SK-N-SH (cell line): Measurements from ENCODE around the gene CDX1. TPM values are rescaled to one million over a fixed set of nuclear protein-coding genes. Genes with fewer than 3 reads are reported as not detected.

Source experiments
- CTCF ChIA-PET: fragments of 300-600, 350-600 bp; formaldehyde crosslinking; extraction: SDS; loops from one replicate; lab custom pipeline; 2021; lab: Yijun Ruan, JAX
- POLR2A ChIA-PET: fragments of 350-600 bp; sonication (Branson Sonifier 250); formaldehyde crosslinking; extraction: SDS; loops from one replicate; lab custom pipeline; 2020; ENCODE audit warnings: antibody characterized with exemption, inconsistent platforms; lab: Yijun Ruan, JAX
- DNase-seq: peaks from one replicate; pipeline ENCODE4 v3.0.0; 2012
- H2AFZ ChIP-seq: fragments of 200-600 bp; sonication (generic); 2 replicates; pipeline ENCODE4 v1.8.1; 2016; ENCODE audit warnings: antibody characterized with exemption, mild to moderate bottlenecking, low read depth
- H3F3A ChIP-seq: fragments of 200-600 bp; sonication (generic); replicated peaks from 2 replicates; pipeline ENCODE3; 2016; ENCODE audit warnings: antibody characterized with exemption, mild to moderate bottlenecking; ENCODE audit not compliant: insufficient read depth
- H3K27ac ChIP-seq, 2 experiments: fragments of 200-500 bp in 1 of 2; fragments of 200-600 bp in 1 of 2; sonication (Bioruptor generic) in 1 of 2; sonication (generic), shearing (Covaris generic) in 1 of 2; 2 replicates each; pipeline versions ENCODE4 v1.5.1 to v1.6.1; 2014 to 2016; ENCODE audit warnings: low read depth in 2 of 2, inconsistent platforms in 1 of 2, low read length in 1 of 2, mild to moderate bottlenecking in 1 of 2, mixed read lengths in 1 of 2
- H3K27me3 ChIP-seq: fragments of 200-600 bp; sonication (generic), shearing (Covaris generic); 2 replicates; pipeline ENCODE4 v1.6.1; 2016; ENCODE audit warnings: mixed run types; ENCODE audit not compliant: insufficient read depth
- H3K36me3 ChIP-seq, 2 experiments: fragments of 200-500 bp in 1 of 2; fragments of 200-600 bp in 1 of 2; sonication (Bioruptor generic) in 1 of 2; sonication (generic) in 1 of 2; replicated peaks in 1 of 2; 2 replicates each; pipeline versions ENCODE3 to v1.5.1; 2014 to 2016; ENCODE audit warnings: low read length in 1 of 2, mild to moderate bottlenecking in 1 of 2; ENCODE audit not compliant: insufficient read depth in 2 of 2, control insufficient read depth in 1 of 2
- H3K4me1 ChIP-seq, 2 experiments: fragments of 200-500 bp in 1 of 2; fragments of 200-600 bp in 1 of 2; sonication (Bioruptor generic) in 1 of 2; sonication (generic), shearing (Covaris generic) in 1 of 2; 2 replicates each; pipeline versions ENCODE4 v1.5.1 to v1.6.1; 2014 to 2016; ENCODE audit warnings: low read depth in 1 of 2, low read length in 1 of 2, mixed run types in 1 of 2; ENCODE audit not compliant: insufficient read depth in 2 of 2, control insufficient read depth in 1 of 2
- H3K4me2 ChIP-seq: fragments of 200-600 bp; sonication (generic), shearing (Covaris generic); 2 replicates; pipeline ENCODE4 v1.6.1; 2017; ENCODE audit warnings: mixed run types
- H3K4me3 ChIP-seq, 2 experiments: fragments of 200-500 bp in 1 of 2; fragments of 200-600 bp in 1 of 2; sonication (Bioruptor generic) in 1 of 2; sonication (generic), shearing (Covaris generic) in 1 of 2; 2 replicates each; pipeline versions ENCODE4 v1.5.1 to v1.8.1; 2014 to 2016; ENCODE audit warnings: low read depth in 2 of 2, inconsistent platforms in 1 of 2, low read length in 1 of 2, mild to moderate bottlenecking in 1 of 2, mixed read lengths in 1 of 2, moderate library complexity in 1 of 2
- H3K79me2 ChIP-seq: fragments of 200-600 bp; sonication (generic); 2 replicates; pipeline ENCODE4 v1.8.1; 2017; ENCODE audit warnings: mild to moderate bottlenecking; ENCODE audit not compliant: insufficient read depth
- H3K9ac ChIP-seq: fragments of 200-600 bp; sonication (generic); 2 replicates; pipeline ENCODE4 v1.6.1; 2017; ENCODE audit warnings: mixed run types
- H3K9me2 ChIP-seq: fragments of 200-600 bp; sonication (generic); 2 replicates; pipeline ENCODE4 v1.6.1; 2017; ENCODE audit warnings: mixed run types
- H3K9me3 ChIP-seq: fragments of 200-600 bp; sonication (generic); 2 replicates; pipeline ENCODE4 v1.6.1; 2017; ENCODE audit warnings: mixed run types, mild to moderate bottlenecking, moderate library complexity
- H4K20me1 ChIP-seq: fragments of 200-600 bp; sonication (generic); 2 replicates; pipeline ENCODE4 v1.6.1; 2017; ENCODE audit warnings: mild to moderate bottlenecking, mixed run types; ENCODE audit not compliant: insufficient read depth
- CHD2 ChIP-seq: fragments of 150-350 bp; IDR thresholded peaks from 2 replicates; pipeline ENCODE4 v1.6.1; 2018; ENCODE audit warnings: low read length; ENCODE audit not compliant: partially characterized antibody
- CTCF ChIP-seq: fragments of 200-600 bp; sonication (generic); IDR thresholded peaks from 2 replicates; pipeline ENCODE4 v1.6.1; 2017; ENCODE audit warnings: antibody characterized with exemption, mild to moderate bottlenecking, moderate library complexity
- ELF1 ChIP-seq: IDR thresholded peaks from 2 replicates; pipeline ENCODE4 v1.4.0; 2012
- FOSL2 ChIP-seq: IDR thresholded peaks from 2 replicates; pipeline ENCODE4 v1.4.0; 2012; ENCODE audit warnings: low read depth, mild to moderate bottlenecking, moderate library complexity, borderline replicate concordance
- FOXM1 ChIP-seq: IDR thresholded peaks from 2 replicates; pipeline ENCODE4 v1.4.0; 2012; ENCODE audit warnings: low read depth, mild to moderate bottlenecking
- JUND ChIP-seq: IDR thresholded peaks from 2 replicates; pipeline ENCODE4 v1.4.0; 2012
- MXI1 ChIP-seq: IDR thresholded peaks from 2 replicates; pipeline ENCODE4 v1.6.1; 2012; ENCODE audit warnings: mild to moderate bottlenecking, low read depth, low read length, improper control_type of control experiment
- REST ChIP-seq: IDR thresholded peaks from 2 replicates; pipeline ENCODE4 v1.6.1; 2012; ENCODE audit warnings: mild to moderate bottlenecking, low read depth, low read length, moderate library complexity
- SMC3 ChIP-seq: IDR thresholded peaks from 2 replicates; pipeline ENCODE4 v1.6.1; 2012; ENCODE audit warnings: low read depth, low read length, improper control_type of control experiment
- YY1 ChIP-seq: IDR thresholded peaks from 2 replicates; pipeline ENCODE4 v1.4.0; 2012; ENCODE audit warnings: low read depth, mild to moderate bottlenecking
- WGBS: methylation state at CpG from one replicate; pipeline ENCODE4 v1.1.6; 2017; ENCODE audit warnings: low lambda C conversion rate; 5-methylcytosine and 5-hydroxymethylcytosine counted together
- polyA plus RNA-seq, 3 experiments: library from polyadenylated mRNA; depleted of rRNA; stranded (reverse); fragments of >200 nt; gene quantifications; 2 replicates each; pipeline ENCODE4 v1.2.3, GENCODE V29; 2012

The CDX1 gene
- polyA plus RNA-seq, 1 of the 3 experiments (the other 2 are of a cell fraction): 0.23 TPM

GRCh38 chr5:150122158-150122510 lies 44.4 kb upstream of the CDX1 start:
- ChIA-PET CTCF (interaction anchor here (0.9 to 12.5 kb wide), 5 partner anchors 8 to 284 kb away, joined by 3 to 173 read pairs (median 4); no protein-coding TSS in a partner anchor), POLR2A (interaction anchor here (0.7 to 2.6 kb wide), 2 partner anchors 10 to 14 kb away, joined by 3 to 8 read pairs; no protein-coding TSS in a partner anchor)
- Histone ChIP-seq H4K20me1 (no peaks in the 10 kb centered on the region), H3K4me2 (no peak overlapping the region), H3F3A (no peaks in the 10 kb centered on the region), H2AFZ (no peak overlapping the region), H3K79me2 (no peaks in the 10 kb centered on the region), H3K9me3 (no peaks in the 10 kb centered on the region), H3K36me3 (peaks cover 11 to 87% of the 10 kb centered on the region in 2 experiments), H3K9ac (no peak overlapping the region), H3K27me3 (no peaks in the 10 kb centered on the region), H3K9me2 (no peaks in the 10 kb centered on the region), H3K27ac (no peak overlapping the region), H3K4me1 (no peaks in the 10 kb centered on the region), H3K4me3 (no peak overlapping the region)
- no peak for DNase-seq
- TF ChIP-seq MXI1: no peak
- TF ChIP-seq SMC3: 0 out of 2 replicates have a peak, but pooled peaks have one; percentile 13
- TF ChIP-seq FOSL2: no peak
- TF ChIP-seq ELF1: no peak
- no peak for TF ChIP-seq YY1
- peak; percentile 37 for TF ChIP-seq CTCF
- no peak for TF ChIP-seq REST
- TF ChIP-seq FOXM1: no peak
- no peak for TF ChIP-seq JUND
- TF ChIP-seq CHD2: no peak
- WGBS: 77% methylated on average over 4 of the region's 5 CpGs
